Osteoblast (primary cell): ENCODE results near the gene GP1BA. TPM values are rescaled to one million over a fixed set of nuclear protein-coding genes. Genes with fewer than 3 reads are reported as not detected.

Experiments
- DNase-seq: peaks from one replicate; pipeline ENCODE4 v3.0.0; 2011; ENCODE audit warnings: low spot score, mixed read lengths; ENCODE audit not compliant: insufficient read length; ENCODE audit errors: missing footprints
- H2AFZ ChIP-seq: 2 replicates; pipeline ENCODE4 v1.6.0; 2011; ENCODE audit warnings: mild to moderate bottlenecking, low read length
- H3K27ac ChIP-seq: 2 replicates; pipeline ENCODE4 v1.5.1; 2011; ENCODE audit warnings: mild to moderate bottlenecking, low read depth, low read length, moderate library complexity
- H3K27me3 ChIP-seq: 2 replicates; pipeline ENCODE4 v1.6.0; 2012; ENCODE audit warnings: mild to moderate bottlenecking, control low read depth, inconsistent platforms, low read length, moderate library complexity; ENCODE audit not compliant: insufficient read depth
- H3K36me3 ChIP-seq: 2 replicates; pipeline ENCODE4 v1.5.1; 2011; ENCODE audit warnings: mild to moderate bottlenecking, low read length, control low read depth, moderate library complexity; ENCODE audit not compliant: insufficient read depth
- H3K4me1 ChIP-seq: 2 replicates; pipeline ENCODE4 v1.5.1; 2011; ENCODE audit warnings: mild to moderate bottlenecking, low read length, control low read depth, moderate library complexity; ENCODE audit not compliant: insufficient read depth
- H3K4me2 ChIP-seq: 2 replicates; pipeline ENCODE4 v1.6.0; 2011; ENCODE audit warnings: mild to moderate bottlenecking, low read length; ENCODE audit not compliant: insufficient read depth
- H3K4me3 ChIP-seq: fragments of 200-600 bp; sonication (generic); 3 replicates; pipeline ENCODE4 v1.5.1; 2012; ENCODE audit warnings: mild to moderate bottlenecking, low read length, inconsistent platforms; ENCODE audit not compliant: insufficient read depth
- H3K79me2 ChIP-seq: 2 replicates; pipeline ENCODE4 v1.6.0; 2012; ENCODE audit warnings: mild to moderate bottlenecking, low read length, control low read depth, inconsistent platforms; ENCODE audit not compliant: insufficient read depth
- H3K9me3 ChIP-seq: 2 replicates; pipeline ENCODE4 v1.5.1; 2011; ENCODE audit warnings: low read depth, low read length, control low read depth
- H4K20me1 ChIP-seq: 2 replicates; pipeline ENCODE4 v1.6.0; 2012; ENCODE audit warnings: mild to moderate bottlenecking, low read length, control low read depth; ENCODE audit not compliant: insufficient read depth
- CTCF ChIP-seq: IDR thresholded peaks from 2 replicates; pipeline ENCODE4 v1.5.1; 2011; ENCODE audit warnings: mild to moderate bottlenecking, low read depth, low read length, moderate library complexity; ENCODE audit errors: extremely low read depth
- total RNA-seq: library from RNA; depleted of rRNA; stranded (reverse); fragments of >200 nt; gene quantifications from 2 replicates; pipeline ENCODE4 v1.2.3, GENCODE V29; 2012

Gene GP1BA
- total RNA-seq, 1 donor, result not detected

- Histone ChIP-seq H3K36me3 (peaks cover 61% of the 10 kb centered on the region), H3K27ac (peak overlapping the region; percentile 91), H3K27me3 (no peaks in the 10 kb centered on the region), H4K20me1 (peaks cover 46% of the 10 kb centered on the region), H3K4me2 (peak overlapping the region; percentile 98), H2AFZ (peak overlapping the region; percentile 93), H3K4me1 (peaks cover 43% of the 10 kb centered on the region), H3K9me3 (no peaks in the 10 kb centered on the region), H3K79me2 (peaks cover 73% of the 10 kb centered on the region), H3K4me3 (peak overlapping the region; percentile 95)
- no peak for TF ChIP-seq CTCF
- DNase-seq, result peak; percentile 96
Observed at GRCh38 chr17:4940555-4941318, 8.7 kb downstream of the GP1BA start.

GRCh38 chr17:4941319-4941610 is 9.2 kb downstream of the GP1BA start:
- peak; percentile 55 for DNase-seq
- H3K79me2 ChIP-seq, result peaks cover 78% of the 10 kb centered on the region
- no peaks in the 10 kb centered on the region for H3K9me3 ChIP-seq
- H3K4me3 ChIP-seq, result peak overlapping the region; percentile 95
- peak overlapping the region; percentile 98 for H3K4me2 ChIP-seq
- H3K27me3 ChIP-seq, result no peaks in the 10 kb centered on the region
- peak overlapping the region; percentile 91 for H3K27ac ChIP-seq
- TF ChIP-seq CTCF, result no peak
- peaks cover 64% of the 10 kb centered on the region for H3K36me3 ChIP-seq
- peaks cover 48% of the 10 kb centered on the region for H3K4me1 ChIP-seq
- H2AFZ ChIP-seq, result no peak overlapping the region
- H4K20me1 ChIP-seq, result peaks cover 51% of the 10 kb centered on the region

- Histone ChIP-seq H3K36me3 (peaks cover 57% of the 10 kb centered on the region), H2AFZ (no peak overlapping the region), H3K27ac (peak overlapping the region; percentile 27), H3K79me2 (peaks cover 92% of the 10 kb centered on the region), H3K9me3 (no peaks in the 10 kb centered on the region), H3K4me1 (peaks cover 56% of the 10 kb centered on the region), H3K27me3 (no peaks in the 10 kb centered on the region), H3K4me2 (no peak overlapping the region), H4K20me1 (peaks cover 65% of the 10 kb centered on the region), H3K4me3 (no peak overlapping the region)
- DNase-seq, result peak; percentile 77
- TF ChIP-seq CTCF, result no peak
Observed at GRCh38 chr17:4942760-4943508, 10.9 kb downstream of the GP1BA start.

GRCh38 chr17:4944163-4944553 is 12.1 kb downstream of the GP1BA start:
- Histone ChIP-seq H3K79me2 (peaks cover 83% of the 10 kb centered on the region), H2AFZ (no peak overlapping the region), H3K4me3 (no peak overlapping the region), H3K9me3 (no peaks in the 10 kb centered on the region), H3K36me3 (peaks cover 51% of the 10 kb centered on the region), H3K4me2 (peak overlapping the region; percentile 92), H3K27ac (peak overlapping the region; percentile 68), H4K20me1 (peaks cover 61% of the 10 kb centered on the region), H3K4me1 (peaks cover 50% of the 10 kb centered on the region), H3K27me3 (no peaks in the 10 kb centered on the region)
- TF ChIP-seq CTCF, result no peak
- DNase-seq, result peak; percentile 1
